HFFc6 (cell line): ENCODE results near the gene AP3D1. TPM values are rescaled to one million over a fixed set of nuclear protein-coding genes. Genes with fewer than 3 reads are reported as not detected.

ENCODE experiments used
- DNase-seq: peaks from one replicate; pipeline ENCODE4 v3.0.0-alpha.2; 2018
- H3K27ac Mint-ChIP-seq: 2 replicates; pipeline ENCODE4 v1.8.0; 2020; ENCODE audit warnings: mild to moderate bottlenecking, mixed read lengths
- H3K27me3 Mint-ChIP-seq: 2 replicates; pipeline ENCODE4 v1.8.0; 2021; ENCODE audit warnings: mild to moderate bottlenecking, moderate library complexity, mixed read lengths; ENCODE audit not compliant: insufficient read depth
- H3K36me3 Mint-ChIP-seq: 2 replicates; pipeline ENCODE4 v1.8.0; 2021; ENCODE audit warnings: low read depth, mixed read lengths
- H3K4me1 Mint-ChIP-seq: 2 replicates; pipeline ENCODE4 v1.8.0; 2020; ENCODE audit warnings: low read depth, mixed read lengths
- H3K4me3 Mint-ChIP-seq: 2 replicates; pipeline ENCODE4 v1.8.0; 2020; ENCODE audit warnings: mild to moderate bottlenecking, moderate library complexity, mixed read lengths
- H3K9me3 Mint-ChIP-seq: 2 replicates; pipeline ENCODE4 v1.8.0; 2020; ENCODE audit warnings: mild to moderate bottlenecking, mixed read lengths
- CTCF ChIP-seq: fragments of 200-600 bp; sonication (generic); IDR thresholded peaks from 2 replicates; pipeline ENCODE4 v1.5.0; 2021; ENCODE audit warnings: antibody characterized with exemption, mild to moderate bottlenecking
- total RNA-seq, 6 experiments: library from RNA; stranded (reverse); fragmentation: NEBNext Ultra II Directional; extraction: Animal tissue kit (Norgen Biotek cat#: 25700); gene quantifications; 2 replicates in 1 of 6; 3 replicates in 5 of 6; pipeline ENCODE4 v1.2.3, GENCODE V29; 2021

AP3D1 gene
- total RNA-seq, 6 experiments from 2014 or later, result 139 to 169 (median 151) TPM

- H3K36me3 Mint-ChIP-seq, result peaks cover 19% of the 10 kb centered on the region
- peak overlapping the region; percentile 31; the same call in 1 of the 2 replicates for H3K27ac Mint-ChIP-seq
- no peak for DNase-seq
- H3K4me1 Mint-ChIP-seq, result no peaks in the 10 kb centered on the region
- H3K4me3 Mint-ChIP-seq, result no peak overlapping the region
- no peaks in the 10 kb centered on the region for H3K9me3 Mint-ChIP-seq
- peaks cover 2% of the 10 kb centered on the region; the same call in 1 of the 2 replicates for H3K27me3 Mint-ChIP-seq
- no peak for TF ChIP-seq CTCF
Observed at GRCh38 chr19:2072757-2073551, 78.4 kb downstream of the AP3D1 start.

GRCh38 chr19:2070986-2071673, 80.2 kb downstream of the AP3D1 start:
- no peak overlapping the region for H3K4me3 Mint-ChIP-seq
- H3K27ac Mint-ChIP-seq, result peak overlapping the region; percentile 36; the same call in 1 of the 2 replicates
- no peak for TF ChIP-seq CTCF
- H3K27me3 Mint-ChIP-seq, result no peaks in the 10 kb centered on the region; the same call in 1 of the 2 replicates
- H3K9me3 Mint-ChIP-seq, result no peaks in the 10 kb centered on the region
- peaks cover 15% of the 10 kb centered on the region for H3K36me3 Mint-ChIP-seq
- H3K4me1 Mint-ChIP-seq, result no peaks in the 10 kb centered on the region
- no peak for DNase-seq

- no peak for TF ChIP-seq CTCF
Observed at GRCh38 chr19:2070436-2070827, 80.9 kb downstream of the AP3D1 start.

GRCh38 chr19:2064788-2065524, 86.4 kb downstream of the AP3D1 start:
- Mint-ChIP-seq H3K4me1 (peaks cover 30% of the 10 kb centered on the region), H3K36me3 (no peaks in the 10 kb centered on the region), H3K27me3 (peaks cover 1% of the 10 kb centered on the region), H3K27ac (peak overlapping the region; percentile 42; the same call in 1 of the 2 replicates), H3K9me3 (no peaks in the 10 kb centered on the region), H3K4me3 (no peak overlapping the region)
- DNase-seq, result no peak
- TF ChIP-seq CTCF, result peak; percentile 24

More at GRCh38 chr19:2070436-2070827, 80.9 kb downstream of the AP3D1 start:
- no peak for DNase-seq
- Mint-ChIP-seq H3K36me3 (peaks cover 15% of the 10 kb centered on the region), H3K27me3 (no peaks in the 10 kb centered on the region; the same call in 1 of the 2 replicates), H3K27ac (no peak overlapping the region), H3K4me1 (no peaks in the 10 kb centered on the region), H3K9me3 (no peaks in the 10 kb centered on the region), H3K4me3 (no peak overlapping the region)

- H3K27ac Mint-ChIP-seq, result no peak overlapping the region
- no peak for DNase-seq
Observed at GRCh38 chr19:2064395-2064787, 87.0 kb downstream of the AP3D1 start.

More at GRCh38 chr19:2064395-2064787, 87.0 kb downstream of the AP3D1 start:
- Mint-ChIP-seq H3K27me3 (peaks cover 1% of the 10 kb centered on the region), H3K4me1 (peaks cover 34% of the 10 kb centered on the region), H3K4me3 (no peak overlapping the region), H3K36me3 (no peaks in the 10 kb centered on the region), H3K9me3 (no peaks in the 10 kb centered on the region)
- TF ChIP-seq CTCF, result no peak
